H1 (cell line): ENCODE data around the gene NEK11. TPM values are rescaled to one million over a fixed set of nuclear protein-coding genes. Genes with fewer than 3 reads are reported as not detected.

Source experiments
- CTCF ChIA-PET: fragments of 300-600 bp; sonication (Branson Sonifier 250); formaldehyde crosslinking; loops from one replicate; lab custom pipeline; 2021; ENCODE audit not compliant: partially characterized antibody; lab: Charles Lee
- POLR2A ChIA-PET: fragments of 300-600 bp; sonication (Branson Sonifier 250); formaldehyde crosslinking; loops from one replicate; lab custom pipeline; 2021; ENCODE audit warnings: inconsistent platforms; ENCODE audit not compliant: partially characterized antibody; lab: Charles Lee
- DNase-seq, 2 experiments: peaks; one replicate each; pipeline versions ENCODE4 v3.0.0 to v3.0.0-alpha.2; 2010 to 2022; ENCODE audit warnings: low spot score in 2 of 2, low read depth in 1 of 2, mixed read lengths in 1 of 2
- FAIRE-seq: peaks from 2 replicates; lab custom pipeline; 2011; peaks lifted over from hg19 to GRCh38; lab: Jason Lieb, UNC
- H2AFZ ChIP-seq: 2 replicates; pipeline ENCODE4 v1.8.1; 2012; ENCODE audit warnings: low read length, inconsistent platforms
- H2AK5ac ChIP-seq: 2 replicates; pipeline ENCODE4 v1.6.1; 2013; ENCODE audit warnings: low read depth, low read length
- H2BK120ac ChIP-seq: replicated peaks from 2 replicates; pipeline ENCODE3; 2013; ENCODE audit warnings: low read depth, low read length, inconsistent platforms
- H2BK12ac ChIP-seq: 2 replicates; pipeline ENCODE4 v1.6.1; 2013; ENCODE audit warnings: low read depth, low read length
- H2BK15ac ChIP-seq: 2 replicates; pipeline ENCODE4 v1.6.1; 2013; ENCODE audit warnings: low read length
- H2BK20ac ChIP-seq: 2 replicates; pipeline ENCODE4 v1.6.1; 2013; ENCODE audit warnings: low read length
- H2BK5ac ChIP-seq: 2 replicates; pipeline ENCODE4 v1.6.1; 2013; ENCODE audit warnings: low read depth, low read length
- H3K14ac ChIP-seq: 2 replicates; pipeline ENCODE4 v1.6.1; 2013; ENCODE audit warnings: inconsistent platforms; ENCODE audit not compliant: insufficient read length
- H3K18ac ChIP-seq: 2 replicates; pipeline ENCODE4 v1.6.1; 2013; ENCODE audit warnings: low read length; ENCODE audit errors: extremely low read depth
- H3K23ac ChIP-seq: 2 replicates; pipeline ENCODE4 v1.6.1; 2013; ENCODE audit warnings: inconsistent platforms; ENCODE audit not compliant: insufficient read length
- H3K23me2 ChIP-seq: 2 replicates; pipeline ENCODE4 v1.6.1; 2013; ENCODE audit warnings: low read depth, low read length
- H3K27ac ChIP-seq: 2 replicates; pipeline ENCODE4 v1.6.1; 2011; ENCODE audit warnings: low read depth, low read length, inconsistent platforms
- H3K27me3 ChIP-seq, 4 experiments: replicated peaks in 1 of 4; 1 replicate in 1 of 4; 2 replicates in 3 of 4; pipeline versions ENCODE4 v1.6.1 to v1.8.1; 2011 to 2013; ENCODE audit warnings: low read length in 3 of 4, mild to moderate bottlenecking in 3 of 4, inconsistent platforms in 2 of 4, mixed read lengths in 2 of 4, moderate library complexity in 1 of 4; ENCODE audit not compliant: control insufficient read depth in 3 of 4, insufficient read depth in 3 of 4; ENCODE audit errors: extremely low read depth in 1 of 4
- H3K36me3 ChIP-seq, 4 experiments: 2 replicates each; pipeline versions ENCODE4 v1.6.1 to v1.8.1; 2011 to 2013; ENCODE audit warnings: mild to moderate bottlenecking in 4 of 4, low read length in 3 of 4, moderate library complexity in 2 of 4, control low read depth in 1 of 4, inconsistent platforms in 1 of 4; ENCODE audit not compliant: insufficient read depth in 4 of 4, control insufficient read depth in 2 of 4
- H3K4ac ChIP-seq: replicated peaks from 2 replicates; pipeline ENCODE3; 2013; ENCODE audit warnings: low read length, low read depth, mixed read lengths, inconsistent platforms; ENCODE audit not compliant: insufficient read length
- H3K4me1 ChIP-seq, 4 experiments: replicated peaks in 1 of 4; 1 replicate in 1 of 4; 2 replicates in 3 of 4; pipeline versions ENCODE4 v1.6.1 to v1.8.1; 2011 to 2013; ENCODE audit warnings: low read length in 3 of 4, inconsistent platforms in 2 of 4, mixed read lengths in 1 of 4; ENCODE audit not compliant: insufficient read depth in 4 of 4, control insufficient read depth in 3 of 4
- H3K4me2 ChIP-seq, 2 experiments: 2 replicates each; pipeline versions ENCODE4 v1.6.1 to v1.8.1; 2011 to 2013; ENCODE audit warnings: low read depth in 2 of 2, low read length in 2 of 2, control low read depth in 1 of 2, inconsistent platforms in 1 of 2, mild to moderate bottlenecking in 1 of 2; ENCODE audit not compliant: insufficient read depth in 1 of 2
- H3K4me3 ChIP-seq, 4 experiments: fragments of 200-600, 300-600 bp in 1 of 4; sonication (generic), shearing (Covaris generic), sonication (Bioruptor Twin) in 1 of 4; 2 replicates each; pipeline versions ENCODE4 v1.5.1 to v1.8.1; 2011 to 2016; ENCODE audit warnings: low read length in 4 of 4, low read depth in 3 of 4, control low read depth in 2 of 4, inconsistent platforms in 2 of 4, mild to moderate bottlenecking in 2 of 4, mixed read lengths in 1 of 4, moderate library complexity in 1 of 4; ENCODE audit not compliant: insufficient read depth in 2 of 4; ENCODE audit errors: extremely low read depth in 1 of 4
- H3K56ac ChIP-seq: replicated peaks from 2 replicates; pipeline ENCODE3; 2013; ENCODE audit warnings: low read depth, mild to moderate bottlenecking, mixed read lengths, low read length, inconsistent platforms; ENCODE audit not compliant: insufficient read length
- H3K79me1 ChIP-seq: 2 replicates; pipeline ENCODE4 v1.6.1; 2013; ENCODE audit warnings: low read depth, low read length, control low read depth
- H3K79me2 ChIP-seq, 2 experiments: 2 replicates each; pipeline versions ENCODE4 v1.6.1 to v1.8.1; 2012 to 2013; ENCODE audit warnings: low read length in 2 of 2, mild to moderate bottlenecking in 2 of 2, inconsistent platforms in 1 of 2; ENCODE audit not compliant: insufficient read depth in 2 of 2, control insufficient read depth in 1 of 2
- H3K9ac ChIP-seq, 4 experiments: replicated peaks in 1 of 4; 1 replicate in 1 of 4; 2 replicates in 3 of 4; pipeline versions ENCODE4 v1.6.1 to v1.8.1; 2011 to 2013; ENCODE audit warnings: low read depth in 3 of 4, low read length in 3 of 4, control low read depth in 2 of 4, mild to moderate bottlenecking in 2 of 4, moderate library complexity in 2 of 4, inconsistent platforms in 1 of 4; ENCODE audit errors: extremely low read depth in 1 of 4
- H3K9me3 ChIP-seq, 2 experiments: 2 replicates each; pipeline versions ENCODE4 v1.6.1 to v1.8.1; 2012 to 2013; ENCODE audit warnings: mild to moderate bottlenecking in 2 of 2, moderate library complexity in 2 of 2, control low read depth in 1 of 2, inconsistent platforms in 1 of 2, low read depth in 1 of 2, low read length in 1 of 2, mixed read lengths in 1 of 2; ENCODE audit not compliant: insufficient read depth in 2 of 2
- H4K20me1 ChIP-seq, 2 experiments: replicated peaks in 1 of 2; 2 replicates each; pipeline versions ENCODE3 to v1.8.1; 2011 to 2013; ENCODE audit warnings: inconsistent platforms in 2 of 2, low read length in 2 of 2, mild to moderate bottlenecking in 1 of 2; ENCODE audit not compliant: insufficient read depth in 2 of 2, control insufficient read depth in 1 of 2
- H4K5ac ChIP-seq: 2 replicates; pipeline ENCODE4 v1.6.1; 2013; ENCODE audit warnings: low read length, low read depth, mixed read lengths, inconsistent platforms; ENCODE audit not compliant: insufficient read length
- H4K8ac ChIP-seq: 2 replicates; pipeline ENCODE4 v1.8.0; 2013; ENCODE audit warnings: mild to moderate bottlenecking, moderate library complexity, low read length, inconsistent platforms; ENCODE audit not compliant: insufficient read depth; ENCODE audit errors: extremely low read depth
- H4K91ac ChIP-seq: replicated peaks from 2 replicates; pipeline ENCODE3; 2013; ENCODE audit warnings: low read length, mixed read lengths, inconsistent platforms; ENCODE audit not compliant: insufficient read length
- GABPA ChIP-seq: IDR thresholded peaks from 2 replicates; pipeline ENCODE4 v1.6.1; 2011; ENCODE audit warnings: mild to moderate bottlenecking, low read length, moderate library complexity, borderline replicate concordance; ENCODE audit not compliant: insufficient read depth
- JUN ChIP-seq: IDR thresholded peaks from 2 replicates; pipeline ENCODE4 v1.6.1; 2011; ENCODE audit warnings: low read depth, mild to moderate bottlenecking, improper control_type of control experiment, low read length
- KDM1A ChIP-seq: fragments of 200-600, 300-600 bp; sonication (generic); IDR thresholded peaks from 2 replicates; pipeline ENCODE4 v1.7.1; 2016; ENCODE audit warnings: mild to moderate bottlenecking, low read length, borderline replicate concordance
- RAD21 ChIP-seq, 2 experiments: IDR thresholded peaks in 1 of 2; conservative IDR thresholded peaks in 1 of 2; 2 replicates each; pipeline ENCODE4 v1.6.1; 2011; ENCODE audit warnings: low read depth in 2 of 2, low read length in 2 of 2, improper control_type of control experiment in 1 of 2, inconsistent platforms in 1 of 2, mild to moderate bottlenecking in 1 of 2, moderate library complexity in 1 of 2
- RBBP5 ChIP-seq: IDR thresholded peaks from 2 replicates; pipeline ENCODE4 v1.7.1; 2012; ENCODE audit warnings: low read depth, mild to moderate bottlenecking, inconsistent platforms, low read length, moderate library complexity, borderline replicate concordance
- SP1 ChIP-seq: IDR thresholded peaks from 2 replicates; pipeline ENCODE4 v1.6.1; 2011; ENCODE audit warnings: low read depth, low read length
- SP4 ChIP-seq: IDR thresholded peaks from 2 replicates; pipeline ENCODE4 v1.6.1; 2012; ENCODE audit warnings: low read length, inconsistent platforms
- WGBS, 2 experiments: shearing (Covaris generic) in 1 of 2; methylation state at CpG; one replicate each; pipeline versions ENCODE4 v1.1.6 to v1.1.7; 2013 to 2015; ENCODE audit warnings: low lambda C conversion rate in 2 of 2, mixed read lengths in 2 of 2, inconsistent platforms in 1 of 2, low coverage in 1 of 2, missing lambda C conversion rate in 1 of 2; ENCODE audit not compliant: insufficient replicate concordance in 2 of 2, insufficient coverage in 1 of 2, insufficient read length in 1 of 2; ENCODE audit errors: extremely low coverage in 1 of 2, missing lambda C conversion rate in 1 of 2; 5-methylcytosine and 5-hydroxymethylcytosine counted together
- polyA plus RNA-seq, 7 experiments: library from polyadenylated mRNA; depleted of rRNA in 3 of 7; stranded (reverse) in 5 of 7; unstranded in 2 of 7; fragments of >200 nt in 5 of 7; fragments of 200-250 nt in 2 of 7; gene quantifications; 1 replicate in 5 of 7; 2 replicates in 1 of 7; 4 replicates in 1 of 7; pipeline versions ENCODE4 v1.2.1 to v1.2.3, GENCODE V29; 2011 to 2013; ENCODE audit warnings: missing spikeins in 2 of 7, mixed read lengths in 2 of 7
- total RNA-seq: library from RNA; stranded (reverse); fragmentation: NEBNext Ultra II Directional; extraction: Animal tissue kit (Norgen Biotek cat#: 25700); gene quantifications from 2 replicates; pipeline ENCODE4 v1.2.1, GENCODE V29; 2021
- TF ChIP-seq, protein P1 (sequence below): IDR thresholded peaks from 2 replicates; pipeline ENCODE4 v1.6.1; 2012; ENCODE audit warnings: low read length, inconsistent platforms
- TF ChIP-seq, protein P2 (sequence below), 3 experiments: IDR thresholded peaks; 1 replicate in 2 of 3; 2 replicates in 1 of 3; pipeline versions ENCODE4 v1.5.1 to v1.6.1; 2011; ENCODE audit warnings: low read length in 3 of 3, mild to moderate bottlenecking in 3 of 3, inconsistent platforms in 2 of 3, low read depth in 1 of 3, moderate library complexity in 1 of 3; ENCODE audit not compliant: insufficient read depth in 1 of 3; ENCODE audit errors: control extremely low read depth in 1 of 3

Gene NEK11
- total and polyA plus RNA-seq, 2 of the 8 experiments (the other 6 are each of a cell fraction or from before 2014, with no cell fraction given), result 0.60 TPM; not detected in 1

DNA sequence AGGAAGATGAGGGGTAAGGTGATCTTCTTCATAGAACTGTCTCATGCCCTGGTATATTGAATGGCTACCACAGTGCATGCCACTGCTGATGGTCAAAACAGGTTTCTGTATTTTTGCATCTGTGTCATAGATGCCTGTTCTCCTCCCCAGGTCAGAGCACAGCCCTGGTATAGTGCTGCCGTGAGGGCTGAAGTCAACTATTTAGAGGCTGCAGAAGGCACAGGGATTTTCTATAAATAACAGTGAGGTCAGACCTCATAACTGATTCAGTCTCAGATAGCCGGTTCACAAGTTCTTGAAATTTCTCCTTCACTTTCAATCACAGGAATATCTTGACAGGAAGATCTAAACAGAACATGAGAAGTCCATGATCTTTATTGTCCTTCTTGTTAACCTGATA lies 255.7 kb downstream of the NEK11 start:
- WGBS, 2 experiments, result 84% methylated on average over 2 of the region's 2 CpGs; no CpG with 5 or more reads in 1 of the 2 experiments
- TF ChIP-seq JUN (no peak), KDM1A (no peak), GABPA (no peak), RBBP5 (no peak), SP1 (no peak), RAD21 (IDR thresholded peaks at IDR 0.05 in 1 of 2, conservative IDR thresholded peaks at IDR 0.05 in 1 of 2; ENCODE audit: low read depth in 2 of 2, low read length in 2 of 2) (no peak), SP4 (no peak)
- TF ChIP-seq, protein P1, sequence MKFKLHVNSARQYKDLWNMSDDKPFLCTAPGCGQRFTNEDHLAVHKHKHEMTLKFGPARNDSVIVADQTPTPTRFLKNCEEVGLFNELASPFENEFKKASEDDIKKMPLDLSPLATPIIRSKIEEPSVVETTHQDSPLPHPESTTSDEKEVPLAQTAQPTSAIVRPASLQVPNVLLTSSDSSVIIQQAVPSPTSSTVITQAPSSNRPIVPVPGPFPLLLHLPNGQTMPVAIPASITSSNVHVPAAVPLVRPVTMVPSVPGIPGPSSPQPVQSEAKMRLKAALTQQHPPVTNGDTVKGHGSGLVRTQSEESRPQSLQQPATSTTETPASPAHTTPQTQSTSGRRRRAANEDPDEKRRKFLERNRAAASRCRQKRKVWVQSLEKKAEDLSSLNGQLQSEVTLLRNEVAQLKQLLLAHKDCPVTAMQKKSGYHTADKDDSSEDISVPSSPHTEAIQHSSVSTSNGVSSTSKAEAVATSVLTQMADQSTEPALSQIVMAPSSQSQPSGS, result no peak
- TF ChIP-seq, protein P2, sequence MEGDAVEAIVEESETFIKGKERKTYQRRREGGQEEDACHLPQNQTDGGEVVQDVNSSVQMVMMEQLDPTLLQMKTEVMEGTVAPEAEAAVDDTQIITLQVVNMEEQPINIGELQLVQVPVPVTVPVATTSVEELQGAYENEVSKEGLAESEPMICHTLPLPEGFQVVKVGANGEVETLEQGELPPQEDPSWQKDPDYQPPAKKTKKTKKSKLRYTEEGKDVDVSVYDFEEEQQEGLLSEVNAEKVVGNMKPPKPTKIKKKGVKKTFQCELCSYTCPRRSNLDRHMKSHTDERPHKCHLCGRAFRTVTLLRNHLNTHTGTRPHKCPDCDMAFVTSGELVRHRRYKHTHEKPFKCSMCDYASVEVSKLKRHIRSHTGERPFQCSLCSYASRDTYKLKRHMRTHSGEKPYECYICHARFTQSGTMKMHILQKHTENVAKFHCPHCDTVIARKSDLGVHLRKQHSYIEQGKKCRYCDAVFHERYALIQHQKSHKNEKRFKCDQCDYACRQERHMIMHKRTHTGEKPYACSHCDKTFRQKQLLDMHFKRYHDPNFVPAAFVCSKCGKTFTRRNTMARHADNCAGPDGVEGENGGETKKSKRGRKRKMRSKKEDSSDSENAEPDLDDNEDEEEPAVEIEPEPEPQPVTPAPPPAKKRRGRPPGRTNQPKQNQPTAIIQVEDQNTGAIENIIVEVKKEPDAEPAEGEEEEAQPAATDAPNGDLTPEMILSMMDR (IDR thresholded peaks at IDR 0.05; ENCODE audit: control extremely low read depth in 1 of 3, insufficient read depth in 1 of 3, low read depth in 1 of 3, low read length in 3 of 3), result no peak

More for the DNA sequence above, 255.7 kb downstream of the NEK11 start:
- Histone ChIP-seq H3K9me3 (no peaks in the 10 kb centered on the region), H3K79me1 (no peaks in the 10 kb centered on the region), H2BK120ac (no peak overlapping the region), H4K5ac (no peak overlapping the region), H3K79me2 (no peaks in the 10 kb centered on the region), H3K27ac (no peak overlapping the region), H3K4me2 (no peak overlapping the region), H2BK15ac (no peak overlapping the region), H3K14ac (no peak overlapping the region), H3K36me3 (no peaks in the 10 kb centered on the region), H3K27me3 (no peaks in the 10 kb centered on the region), H3K23me2 (no peaks in the 10 kb centered on the region; the same call in 1 of the 2 replicates), H4K8ac (no peak overlapping the region), H3K23ac (no peak overlapping the region), H4K20me1 (no peaks in the 10 kb centered on the region), H2BK5ac (no peak overlapping the region), H2BK12ac (no peak overlapping the region), H4K91ac (no peak overlapping the region), H3K56ac (no peak overlapping the region), H3K4me3 (no peak overlapping the region), H2BK20ac (no peak overlapping the region), H2AFZ (no peak overlapping the region), H3K18ac (no peak overlapping the region), H3K4ac (no peak overlapping the region), H2AK5ac (no peak overlapping the region), H3K4me1 (peaks cover 0 to 6% (median 5%) of the 10 kb centered on the region in 4 experiments; a peak in 5 of 7 replicates), H3K9ac (no peak overlapping the region)
- FAIRE-seq (no peak), DNase-seq (no peak)
- ChIA-PET CTCF (interaction anchor here (1.3 to 2.0 kb wide), 3 partner anchors 10 to 23 kb away, joined by 3 to 7 read pairs (median 5); no protein-coding TSS in a partner anchor), POLR2A (no interaction called here)
